ENCODE data around the gene TRIM4. TPM values are rescaled to one million over a fixed set of nuclear protein-coding genes. Genes with fewer than 3 reads are reported as not detected.

The TRIM4 gene
- polyA plus RNA-seq, 3 donors, result 10.8 to 17.9 (median 12.5) TPM

GRCh38 chr7:99863847-99864440 is 55.4 kb downstream of the TRIM4 start:
- H3K4me3 ChIP-seq (replicated peaks in 1 of 3; ENCODE audit: low read depth in 2 of 3, low read length in 3 of 3), result no peak overlapping the region

More at GRCh38 chr7:99863847-99864440, 55.4 kb downstream of the TRIM4 start:
- Histone ChIP-seq H3K4me2 (replicated peaks; ENCODE audit: extremely low read depth, low read length, poor library complexity, severe bottlenecking) (no peak overlapping the region), H3K9ac (ENCODE audit: insufficient read depth, low read length, poor library complexity, severe bottlenecking) (no peak overlapping the region), H3K36me3 (replicated peaks in 1 of 2; ENCODE audit: control insufficient read depth in 1 of 2, insufficient read depth in 2 of 2, low read length in 2 of 2) (no peaks in the 10 kb centered on the region), H3K27ac (ENCODE audit: low read depth in 1 of 2, low read length in 2 of 2) (no peak overlapping the region), H3K9me3 (replicated peaks in 1 of 2; ENCODE audit: control insufficient read depth in 1 of 2, insufficient read depth in 1 of 2, low read length in 2 of 2) (no peaks in the 10 kb centered on the region), H3K4me1 (ENCODE audit: control insufficient read depth in 1 of 2, insufficient read depth in 2 of 2, low read length in 2 of 2) (no peaks in the 10 kb centered on the region), H2AFZ (ENCODE audit: insufficient read depth, low read depth, low read length, poor library complexity, severe bottlenecking) (no peak overlapping the region), H4K20me1 (ENCODE audit: insufficient read depth, low read length) (no peaks in the 10 kb centered on the region), H3K27me3 (ENCODE audit: control insufficient read depth in 2 of 2, insufficient read depth in 2 of 2, low read length in 2 of 2) (peaks cover 0 to 2% of the 10 kb centered on the region in 2 donors), H3K79me2 (ENCODE audit: insufficient read depth, low read length) (no peaks in the 10 kb centered on the region)
- no peak for TF ChIP-seq CTCF (IDR thresholded peaks at IDR 0.05)
- Mint-ChIP-seq H3K27ac (no peak overlapping the region), H3K36me3 (no peaks in the 10 kb centered on the region), H3K4me1 (no peaks in the 10 kb centered on the region), H3K4me3 (no peak overlapping the region), H3K9me3 (peaks cover 4 to 13% (median 6%) of the 10 kb centered on the region in 7 donors), H3K27me3 (ENCODE audit: low read depth in 3 of 3) (peaks cover 2 to 10% (median 5%) of the 10 kb centered on the region in 3 donors)
- 73% methylated on average over 2 of the region's 2 CpGs for WGBS (ENCODE audit: insufficient coverage)
- no peak for DNase-seq
- intact Hi-C loops (cut with micrococcal nuclease), result no loop called here
